SK-N-SH treated with all-trans-retinoic acid at 6 μM for 48 hours (cell line): Measurements from ENCODE around the gene RORB.

Experiments
- ATAC-seq: fragments of 200-7000 bp; cut with Tn5 transposase; 3 replicates; pipeline ENCODE4 v1.9.1; 2020; ENCODE audit warnings: mild to moderate bottlenecking, moderate library complexity
- ARNTL ChIP-seq: fragments of 450-650 bp; formaldehyde crosslinking; IDR thresholded peaks from 2 replicates; pipeline ENCODE4 v1.5.0; 2020; ENCODE audit warnings: low read depth, mild to moderate bottlenecking, moderate library complexity, borderline replicate concordance
- BACH2 ChIP-seq: fragments of 250-450 bp; sonication (Bioruptor Pico); IDR thresholded peaks from 2 replicates; pipeline ENCODE4 v1.9.0; 2021; ENCODE audit warnings: mild to moderate bottlenecking, borderline replicate concordance
- CSDC2 ChIP-seq: fragments of 250-450 bp; sonication (Bioruptor Pico); IDR thresholded peaks from 2 replicates; pipeline ENCODE4 v1.5.0; 2020; ENCODE audit warnings: mild to moderate bottlenecking, moderate library complexity
- ESRRG ChIP-seq: fragments of 250-450 bp; sonication (Bioruptor Pico); IDR thresholded peaks from 2 replicates; pipeline ENCODE4 v1.6.1; 2021; ENCODE audit warnings: mild to moderate bottlenecking
- GLIS3 ChIP-seq: fragments of 250-450 bp; sonication (Bioruptor Pico); IDR thresholded peaks from 2 replicates; pipeline ENCODE4 v1.5.0; 2020; ENCODE audit warnings: mild to moderate bottlenecking, moderate library complexity
- ISL1 ChIP-seq: fragments of 250-450 bp; sonication (Bioruptor Pico); IDR thresholded peaks from 2 replicates; pipeline ENCODE4 v2.1.2; 2022; ENCODE audit warnings: mild to moderate bottlenecking, moderate library complexity
- OSR1 ChIP-seq: fragments of 250-450 bp; sonication (Bioruptor Pico); IDR thresholded peaks from 2 replicates; pipeline ENCODE4 v1.8.0; 2022; ENCODE audit warnings: moderate library complexity, mild to moderate bottlenecking, inconsistent platforms
- POU6F1 ChIP-seq: fragments of 250-450 bp; sonication (Bioruptor Pico); IDR thresholded peaks from 2 replicates; pipeline ENCODE4 v1.8.0; 2021; ENCODE audit warnings: low read depth, mild to moderate bottlenecking, moderate library complexity, borderline replicate concordance
- PPARA ChIP-seq: fragments of 250-450 bp; sonication (Bioruptor Pico); IDR thresholded peaks from 2 replicates; pipeline ENCODE4 v1.5.0; 2020; ENCODE audit warnings: mild to moderate bottlenecking, borderline replicate concordance
- RARB ChIP-seq: fragments of 250-450 bp; sonication (Bioruptor Pico); IDR thresholded peaks from 2 replicates; pipeline ENCODE4 v1.8.0; 2021; ENCODE audit warnings: mild to moderate bottlenecking, moderate library complexity
- SNAI2 ChIP-seq: fragments of 250-450 bp; sonication (Bioruptor Pico); IDR thresholded peaks from 2 replicates; pipeline ENCODE4 v1.5.0; 2020; ENCODE audit warnings: mild to moderate bottlenecking, moderate library complexity
- TCF4 ChIP-seq: fragments of 250-450 bp; sonication (Bioruptor Pico); IDR thresholded peaks from 2 replicates; pipeline ENCODE4 v1.8.0; 2021; ENCODE audit warnings: mild to moderate bottlenecking, moderate library complexity, borderline replicate concordance
- TOX ChIP-seq: fragments of 250-450 bp; sonication (Bioruptor Pico); IDR thresholded peaks from 2 replicates; pipeline ENCODE4 v1.8.0; 2021; ENCODE audit warnings: mild to moderate bottlenecking, moderate library complexity, borderline replicate concordance
- ZC3H10 ChIP-seq: fragments of 250-450 bp; sonication (Bioruptor Pico); IDR thresholded peaks from 2 replicates; pipeline ENCODE4 v1.5.1; 2021; ENCODE audit warnings: mild to moderate bottlenecking, moderate library complexity
- ZFP30 ChIP-seq: fragments of 450-650 bp; formaldehyde crosslinking; IDR thresholded peaks from 2 replicates; pipeline ENCODE4 v1.5.0; 2022; ENCODE audit warnings: mild to moderate bottlenecking, moderate library complexity
- ZNF565 ChIP-seq: fragments of 450-650 bp; formaldehyde crosslinking; conservative IDR thresholded peaks from 2 replicates; pipeline ENCODE4 v1.5.0; 2020; ENCODE audit warnings: low read depth, mild to moderate bottlenecking, moderate library complexity
- ZNF70 ChIP-seq: fragments of 450-650 bp; formaldehyde crosslinking; IDR thresholded peaks from 2 replicates; pipeline ENCODE4 v1.5.0; 2020; ENCODE audit warnings: mild to moderate bottlenecking, moderate library complexity
- ZNF8 ChIP-seq: fragments of 450-650 bp; formaldehyde crosslinking; IDR thresholded peaks from 2 replicates; pipeline ENCODE4 v1.5.0; 2020; ENCODE audit warnings: mild to moderate bottlenecking, moderate library complexity
- TF ChIP-seq, protein P1 (sequence below): fragments of 250-450 bp; sonication (Bioruptor Pico); IDR thresholded peaks from 2 replicates; pipeline ENCODE4 v1.8.0; 2020; ENCODE audit warnings: mild to moderate bottlenecking, moderate library complexity, borderline replicate concordance
- TF ChIP-seq, protein P2 (sequence below): fragments of 250-450 bp; sonication (Bioruptor Pico); IDR thresholded peaks from 2 replicates; pipeline ENCODE4 v1.5.1; 2021; ENCODE audit warnings: mild to moderate bottlenecking, moderate library complexity
- TF ChIP-seq, protein P3 (sequence below): fragments of 250-450 bp; sonication (Bioruptor Pico); IDR thresholded peaks from 2 replicates; pipeline ENCODE4 v1.5.1; 2020; ENCODE audit warnings: low read depth, mild to moderate bottlenecking, moderate library complexity
- TF ChIP-seq, protein P4 (sequence below): fragments of 250-450 bp; sonication (Bioruptor Pico); IDR thresholded peaks from 2 replicates; pipeline ENCODE4 v1.5.0; 2020; ENCODE audit warnings: mild to moderate bottlenecking, moderate library complexity

RORB gene

DNA sequence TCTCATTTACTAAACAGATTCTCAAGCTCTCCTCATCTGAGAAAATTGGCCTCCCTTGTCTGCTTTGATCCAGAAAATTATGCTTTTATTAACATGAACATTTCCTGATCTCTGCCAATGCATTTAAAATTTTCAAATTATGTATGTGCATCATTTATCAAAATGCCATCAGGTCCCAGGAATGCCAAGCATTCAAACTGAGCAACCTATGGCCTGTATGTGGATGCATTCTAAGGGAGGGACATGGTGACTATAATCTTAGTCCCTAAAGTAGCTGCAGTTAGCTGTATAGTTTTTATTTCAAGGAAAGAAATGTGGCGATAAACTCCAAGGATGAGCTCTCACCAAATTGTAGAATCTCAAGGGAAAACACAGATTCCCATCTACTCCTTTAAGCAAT is 9.7 kb upstream of the RORB start:
- TF ChIP-seq TCF4 (CRISPR knock-in tag) (no peak), ISL1 (CRISPR knock-in tag) (no peak), SNAI2 (no peak), CSDC2 (CRISPR knock-in tag) (no peak), OSR1 (CRISPR knock-in tag) (no peak), ZC3H10 (no peak), ZNF565 (no peak), TOX (CRISPR knock-in tag) (no peak), BACH2 (no peak), ESRRG (no peak), ZNF8 (CRISPR knock-in tag) (no peak), ZNF70 (no peak), PPARA (CRISPR knock-in tag) (no peak), ARNTL (CRISPR knock-in tag) (no peak)
- TF ChIP-seq, protein P1, sequence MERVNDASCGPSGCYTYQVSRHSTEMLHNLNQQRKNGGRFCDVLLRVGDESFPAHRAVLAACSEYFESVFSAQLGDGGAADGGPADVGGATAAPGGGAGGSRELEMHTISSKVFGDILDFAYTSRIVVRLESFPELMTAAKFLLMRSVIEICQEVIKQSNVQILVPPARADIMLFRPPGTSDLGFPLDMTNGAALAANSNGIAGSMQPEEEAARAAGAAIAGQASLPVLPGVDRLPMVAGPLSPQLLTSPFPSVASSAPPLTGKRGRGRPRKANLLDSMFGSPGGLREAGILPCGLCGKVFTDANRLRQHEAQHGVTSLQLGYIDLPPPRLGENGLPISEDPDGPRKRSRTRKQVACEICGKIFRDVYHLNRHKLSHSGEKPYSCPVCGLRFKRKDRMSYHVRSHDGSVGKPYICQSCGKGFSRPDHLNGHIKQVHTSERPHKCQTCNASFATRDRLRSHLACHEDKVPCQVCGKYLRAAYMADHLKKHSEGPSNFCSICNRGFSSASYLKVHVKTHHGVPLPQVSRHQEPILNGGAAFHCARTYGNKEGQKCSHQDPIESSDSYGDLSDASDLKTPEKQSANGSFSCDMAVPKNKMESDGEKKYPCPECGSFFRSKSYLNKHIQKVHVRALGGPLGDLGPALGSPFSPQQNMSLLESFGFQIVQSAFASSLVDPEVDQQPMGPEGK (CRISPR knock-in tag), result no peak
- TF ChIP-seq, protein P2, sequence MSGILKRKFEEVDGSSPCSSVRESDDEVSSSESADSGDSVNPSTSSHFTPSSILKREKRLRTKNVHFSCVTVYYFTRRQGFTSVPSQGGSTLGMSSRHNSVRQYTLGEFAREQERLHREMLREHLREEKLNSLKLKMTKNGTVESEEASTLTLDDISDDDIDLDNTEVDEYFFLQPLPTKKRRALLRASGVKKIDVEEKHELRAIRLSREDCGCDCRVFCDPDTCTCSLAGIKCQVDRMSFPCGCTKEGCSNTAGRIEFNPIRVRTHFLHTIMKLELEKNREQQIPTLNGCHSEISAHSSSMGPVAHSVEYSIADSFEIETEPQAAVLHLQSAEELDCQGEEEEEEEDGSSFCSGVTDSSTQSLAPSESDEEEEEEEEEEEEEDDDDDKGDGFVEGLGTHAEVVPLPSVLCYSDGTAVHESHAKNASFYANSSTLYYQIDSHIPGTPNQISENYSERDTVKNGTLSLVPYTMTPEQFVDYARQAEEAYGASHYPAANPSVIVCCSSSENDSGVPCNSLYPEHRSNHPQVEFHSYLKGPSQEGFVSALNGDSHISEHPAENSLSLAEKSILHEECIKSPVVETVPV (CRISPR knock-in tag), result no peak
- TF ChIP-seq, protein P3, sequence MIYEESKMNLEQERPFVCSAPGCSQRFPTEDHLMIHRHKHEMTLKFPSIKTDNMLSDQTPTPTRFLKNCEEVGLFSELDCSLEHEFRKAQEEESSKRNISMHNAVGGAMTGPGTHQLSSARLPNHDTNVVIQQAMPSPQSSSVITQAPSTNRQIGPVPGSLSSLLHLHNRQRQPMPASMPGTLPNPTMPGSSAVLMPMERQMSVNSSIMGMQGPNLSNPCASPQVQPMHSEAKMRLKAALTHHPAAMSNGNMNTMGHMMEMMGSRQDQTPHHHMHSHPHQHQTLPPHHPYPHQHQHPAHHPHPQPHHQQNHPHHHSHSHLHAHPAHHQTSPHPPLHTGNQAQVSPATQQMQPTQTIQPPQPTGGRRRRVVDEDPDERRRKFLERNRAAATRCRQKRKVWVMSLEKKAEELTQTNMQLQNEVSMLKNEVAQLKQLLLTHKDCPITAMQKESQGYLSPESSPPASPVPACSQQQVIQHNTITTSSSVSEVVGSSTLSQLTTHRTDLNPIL (CRISPR knock-in tag), result no peak
- TF ChIP-seq, protein P4, sequence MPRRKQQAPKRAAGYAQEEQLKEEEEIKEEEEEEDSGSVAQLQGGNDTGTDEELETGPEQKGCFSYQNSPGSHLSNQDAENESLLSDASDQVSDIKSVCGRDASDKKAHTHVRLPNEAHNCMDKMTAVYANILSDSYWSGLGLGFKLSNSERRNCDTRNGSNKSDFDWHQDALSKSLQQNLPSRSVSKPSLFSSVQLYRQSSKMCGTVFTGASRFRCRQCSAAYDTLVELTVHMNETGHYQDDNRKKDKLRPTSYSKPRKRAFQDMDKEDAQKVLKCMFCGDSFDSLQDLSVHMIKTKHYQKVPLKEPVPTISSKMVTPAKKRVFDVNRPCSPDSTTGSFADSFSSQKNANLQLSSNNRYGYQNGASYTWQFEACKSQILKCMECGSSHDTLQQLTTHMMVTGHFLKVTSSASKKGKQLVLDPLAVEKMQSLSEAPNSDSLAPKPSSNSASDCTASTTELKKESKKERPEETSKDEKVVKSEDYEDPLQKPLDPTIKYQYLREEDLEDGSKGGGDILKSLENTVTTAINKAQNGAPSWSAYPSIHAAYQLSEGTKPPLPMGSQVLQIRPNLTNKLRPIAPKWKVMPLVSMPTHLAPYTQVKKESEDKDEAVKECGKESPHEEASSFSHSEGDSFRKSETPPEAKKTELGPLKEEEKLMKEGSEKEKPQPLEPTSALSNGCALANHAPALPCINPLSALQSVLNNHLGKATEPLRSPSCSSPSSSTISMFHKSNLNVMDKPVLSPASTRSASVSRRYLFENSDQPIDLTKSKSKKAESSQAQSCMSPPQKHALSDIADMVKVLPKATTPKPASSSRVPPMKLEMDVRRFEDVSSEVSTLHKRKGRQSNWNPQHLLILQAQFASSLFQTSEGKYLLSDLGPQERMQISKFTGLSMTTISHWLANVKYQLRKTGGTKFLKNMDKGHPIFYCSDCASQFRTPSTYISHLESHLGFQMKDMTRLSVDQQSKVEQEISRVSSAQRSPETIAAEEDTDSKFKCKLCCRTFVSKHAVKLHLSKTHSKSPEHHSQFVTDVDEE (CRISPR knock-in tag), result no peak
- ATAC-seq, result no peak

DNA sequence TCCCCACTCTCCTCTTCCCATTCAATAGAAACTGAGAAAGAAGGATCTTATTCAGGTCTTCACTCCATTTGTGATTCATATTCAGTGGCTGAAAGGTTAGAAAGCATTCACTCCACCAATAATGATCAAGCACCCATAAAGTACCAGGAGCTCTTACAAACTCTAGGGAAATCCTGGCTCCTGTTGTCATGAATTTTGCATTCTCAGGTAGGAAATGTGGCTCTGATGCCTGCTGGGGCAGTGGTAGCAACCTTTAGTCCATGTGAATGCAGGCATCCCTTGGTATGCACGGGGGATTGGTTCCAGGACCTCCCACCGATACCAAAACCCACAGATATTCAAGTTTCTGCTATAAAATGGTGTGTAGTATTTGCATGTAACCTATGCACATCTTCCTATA is 3.6 kb upstream of the RORB start:
- TF ChIP-seq PPARA (CRISPR knock-in tag) (no peak), ZFP30 (CRISPR knock-in tag) (no peak), GLIS3 (CRISPR knock-in tag) (no peak), OSR1 (CRISPR knock-in tag) (no peak), POU6F1 (CRISPR knock-in tag) (no peak)
- ATAC-seq, result no peak

DNA sequence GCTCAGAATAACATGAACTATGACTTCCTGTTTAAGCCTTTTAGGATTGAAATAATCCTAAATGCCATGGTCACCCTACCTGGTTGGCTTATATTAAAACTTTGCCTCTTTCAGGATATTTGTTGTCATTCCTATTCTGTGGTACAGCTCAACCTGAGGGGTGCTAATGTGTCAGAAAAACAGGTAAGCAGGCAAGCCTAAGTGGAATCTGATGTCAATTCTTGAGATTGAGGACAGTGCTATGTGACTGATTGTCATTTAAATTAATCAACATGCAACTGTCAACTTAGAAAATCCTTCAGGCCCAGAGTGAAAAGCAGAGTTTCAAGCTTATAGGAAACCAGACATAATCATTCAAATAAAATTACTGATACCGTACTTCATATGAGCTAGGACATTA is 2.6 kb upstream of the RORB start:
- no peak for ATAC-seq
- TF ChIP-seq CSDC2 (CRISPR knock-in tag) (no peak), ISL1 (CRISPR knock-in tag) (no peak), PPARA (CRISPR knock-in tag) (no peak), ZFP30 (CRISPR knock-in tag) (no peak), BACH2 (no peak), GLIS3 (CRISPR knock-in tag) (no peak), TCF4 (CRISPR knock-in tag) (no peak), ESRRG (no peak), ZNF8 (CRISPR knock-in tag) (no peak), POU6F1 (CRISPR knock-in tag) (no peak), RARB (CRISPR knock-in tag) (no peak)
- TF ChIP-seq, protein P1 (CRISPR knock-in tag), result no peak
- TF ChIP-seq, protein P4 (CRISPR knock-in tag), result no peak
